ENCODE results near the gene ABLIM2. TPM values are rescaled to one million over a fixed set of nuclear protein-coding genes. Genes with fewer than 3 reads are reported as not detected.

The ABLIM2 gene
- total RNA-seq, 3 donors from 2014 or later (not counting 1 experiment from before 2014, with no cell fraction given) = 0.71 to 2.8 (median 1.3) TPM

- H3K4me1 ChIP-seq (ENCODE audit: control insufficient read depth, insufficient read depth, low read length) = peaks cover 16% of the 10 kb centered on the region
- Mint-ChIP-seq H3K36me3 (no peaks in the 10 kb centered on the region), H3K4me3 (peak overlapping the region; percentile 84), H3K9me3 (no peaks in the 10 kb centered on the region), H3K4me1 (peaks cover 9 to 11% of the 10 kb centered on the region in 2 donors), H3K27ac (peak overlapping the region in 1 of 2 donors; percentile 30), H3K27me3 (ENCODE audit: low read depth in 2 of 2) (peaks cover 13 to 16% of the 10 kb centered on the region in 2 donors)
- ATAC-seq = peak in 1 of 3 donors; percentile 5
- peak in 1 of 2 donors; percentile 46 for DNase-seq
- TF ChIP-seq CTCF (IDR thresholded peaks at IDR 0.05) = peak; percentile 24
- no peaks in the 10 kb centered on the region for H3K36me3 ChIP-seq (ENCODE audit: control insufficient read depth, insufficient read depth, low read length)
- no peak overlapping the region for H3K27ac ChIP-seq (ENCODE audit: low read length)
- intact Hi-C loops (cut with micrococcal nuclease) = loop anchor here (2.0 to 5.0 kb wide), 3 partner anchors 22 to 49 kb away; no protein-coding TSS in a partner anchor
- 7% methylated on average over 75 of the region's 75 CpGs for WGBS (ENCODE audit: insufficient coverage)
- peak overlapping the region; percentile 38 for H3K4me3 ChIP-seq (ENCODE audit: low read length)
- H3K9me3 ChIP-seq (ENCODE audit: control insufficient read depth, insufficient read depth, low read length) = no peaks in the 10 kb centered on the region
- peaks cover 6% of the 10 kb centered on the region for H3K27me3 ChIP-seq (ENCODE audit: control insufficient read depth, insufficient read depth, low read length)
Measured at GRCh38 chr4:7938609-7939376, 219.8 kb downstream of the ABLIM2 start.

- TF ChIP-seq CTCF (IDR thresholded peaks at IDR 0.05) = no peak
- H3K4me1 Mint-ChIP-seq = peaks cover 9 to 11% of the 10 kb centered on the region in 2 donors
- WGBS (ENCODE audit: insufficient coverage) = 29% methylated on average over 6 of the region's 6 CpGs
- no peak overlapping the region for H3K4me3 ChIP-seq (ENCODE audit: low read length)
- ATAC-seq = no peak
- H3K36me3 ChIP-seq (ENCODE audit: control insufficient read depth, insufficient read depth, low read length) = no peaks in the 10 kb centered on the region
- H3K36me3 Mint-ChIP-seq = no peaks in the 10 kb centered on the region
- H3K9me3 ChIP-seq (ENCODE audit: control insufficient read depth, insufficient read depth, low read length) = no peaks in the 10 kb centered on the region
- H3K27ac Mint-ChIP-seq = peak overlapping the region in 1 of 2 donors; percentile 30
- peaks cover 16% of the 10 kb centered on the region for H3K4me1 ChIP-seq (ENCODE audit: control insufficient read depth, insufficient read depth, low read length)
- intact Hi-C loops (cut with micrococcal nuclease) = loop anchor here (2.0 to 5.0 kb wide), 3 partner anchors 23 to 49 kb away; no protein-coding TSS in a partner anchor
- no peak overlapping the region for H3K27ac ChIP-seq (ENCODE audit: low read length)
- H3K27me3 ChIP-seq (ENCODE audit: control insufficient read depth, insufficient read depth, low read length) = peaks cover 6% of the 10 kb centered on the region
- H3K9me3 Mint-ChIP-seq = no peaks in the 10 kb centered on the region
- no peak for DNase-seq
- H3K4me3 Mint-ChIP-seq = peak overlapping the region; percentile 60
- peaks cover 13 to 17% of the 10 kb centered on the region in 2 donors for H3K27me3 Mint-ChIP-seq (ENCODE audit: low read depth in 2 of 2)
Measured at GRCh38 chr4:7938266-7938608, 220.4 kb downstream of the ABLIM2 start.

- 100% methylated on average over 1 of the region's 2 CpGs for whole genome bisulfite sequencing (ENCODE audit: insufficient coverage)
- no peak for TF ChIP-seq CTCF (IDR thresholded peaks at IDR 0.05)
- Histone ChIP-seq H3K4me1 (ENCODE audit: control insufficient read depth, insufficient read depth, low read length) (peaks cover 16% of the 10 kb centered on the region), H3K4me3 (ENCODE audit: low read length) (no peak overlapping the region), H3K27ac (ENCODE audit: low read length) (no peak overlapping the region), H3K9me3 (ENCODE audit: control insufficient read depth, insufficient read depth, low read length) (no peaks in the 10 kb centered on the region), H3K27me3 (ENCODE audit: control insufficient read depth, insufficient read depth, low read length) (peaks cover 6% of the 10 kb centered on the region), H3K36me3 (ENCODE audit: control insufficient read depth, insufficient read depth, low read length) (no peaks in the 10 kb centered on the region)
- ATAC-seq (no peak), DNase-seq (no peak)
- H3K27ac Mint-ChIP-seq = no peak overlapping the region
- intact Hi-C loops (cut with micrococcal nuclease) = loop anchor here (5.0 kb wide), 2 partner anchors 35 to 50 kb away; no protein-coding TSS in a partner anchor
- H3K36me3 Mint-ChIP-seq = no peaks in the 10 kb centered on the region
- no peaks in the 10 kb centered on the region for H3K9me3 Mint-ChIP-seq
- H3K4me3 Mint-ChIP-seq = no peak overlapping the region
- H3K27me3 Mint-ChIP-seq (ENCODE audit: low read depth in 2 of 2) = peaks cover 13 to 17% of the 10 kb centered on the region in 2 donors
- H3K4me1 Mint-ChIP-seq = peaks cover 9 to 11% of the 10 kb centered on the region in 2 donors
Measured at GRCh38 chr4:7937006-7937405, 221.6 kb downstream of the ABLIM2 start.
